HEK293 (cell line): Measurements from ENCODE around the gene MVK.

Source experiments
- CTCF ChIA-PET: fragments of 350-600 bp; formaldehyde crosslinking; extraction: SDS; loops from one replicate; lab custom pipeline; 2021; ENCODE audit warnings: antibody characterized with exemption; lab: Yijun Ruan, JAX
- POLR2A ChIA-PET: fragments of 300-600 bp; formaldehyde crosslinking; extraction: SDS; loops from one replicate; lab custom pipeline; 2020; ENCODE audit warnings: antibody characterized with exemption, inconsistent platforms; lab: Yijun Ruan, JAX
- H3K27ac ChIP-seq: fragments of 200-500 bp; sonication (Bioruptor generic); 2 replicates; pipeline ENCODE4 v1.5.1; 2014; ENCODE audit warnings: low read depth, low read length, control low read depth, inconsistent platforms; ENCODE audit errors: extremely low read depth
- H3K36me3 ChIP-seq, 2 experiments: fragments of 200-500 bp in 1 of 2; sonication (Bioruptor generic) in 1 of 2; 1 replicate in 1 of 2; 2 replicates in 1 of 2; pipeline ENCODE4 v1.5.1; 2014 to 2017; ENCODE audit warnings: inconsistent platforms in 2 of 2, low read length in 2 of 2; ENCODE audit not compliant: control insufficient read depth in 2 of 2, insufficient read depth in 1 of 2
- H3K4me1 ChIP-seq: fragments of 200-500 bp; sonication (Bioruptor generic); 2 replicates; pipeline ENCODE4 v1.5.1; 2014; ENCODE audit warnings: mild to moderate bottlenecking, low read length, inconsistent platforms; ENCODE audit not compliant: control insufficient read depth, insufficient read depth
- H3K4me3 ChIP-seq: 2 replicates; pipeline ENCODE4 v1.5.1; 2011; ENCODE audit warnings: low read depth, mild to moderate bottlenecking, control low read depth, low read length, moderate library complexity
- H3K9me3 ChIP-seq: fragments of 200-500 bp; sonication (Bioruptor generic); 2 replicates; pipeline ENCODE4 v1.5.1; 2014; ENCODE audit warnings: low read depth, low read length, inconsistent platforms; ENCODE audit not compliant: control insufficient read depth, insufficient read depth
- KLF10 ChIP-seq: fragments of 450-650 bp; IDR thresholded peaks from 2 replicates; pipeline ENCODE4 v1.5.1; 2018; ENCODE audit warnings: missing biosample characterization, mild to moderate bottlenecking, missing genetic modification characterization
- KLF9 ChIP-seq: fragments of 450-650 bp; formaldehyde crosslinking; IDR thresholded peaks from 2 replicates; pipeline ENCODE4 v1.5.1; 2016; ENCODE audit warnings: missing biosample characterization, missing genetic modification characterization, low read depth
- PRDM1 ChIP-seq: fragments of 450-650 bp; formaldehyde crosslinking; IDR thresholded peaks from 2 replicates; pipeline ENCODE4; 2016; ENCODE audit warnings: missing biosample characterization, missing genetic modification characterization
- SALL2 ChIP-seq: fragments of 450-650 bp; formaldehyde crosslinking; IDR thresholded peaks from 2 replicates; pipeline ENCODE4 v1.5.0; 2017; ENCODE audit warnings: missing biosample characterization, mild to moderate bottlenecking, missing genetic modification characterization, borderline replicate concordance
- SCRT2 ChIP-seq: fragments of 450-650 bp; formaldehyde crosslinking; IDR thresholded peaks from 2 replicates; pipeline ENCODE4 v1.5.1; 2016; ENCODE audit warnings: missing biosample characterization, missing genetic modification characterization
- ZBTB17 ChIP-seq: fragments of 450-650 bp; formaldehyde crosslinking; IDR thresholded peaks from 2 replicates; pipeline ENCODE4 v1.5.1; 2016; ENCODE audit warnings: missing biosample characterization, missing genetic modification characterization
- ZBTB20 ChIP-seq: fragments of 450-650 bp; formaldehyde crosslinking; IDR thresholded peaks from 2 replicates; pipeline ENCODE4 v1.5.1; 2016; ENCODE audit warnings: missing biosample characterization, missing genetic modification characterization
- ZIC2 ChIP-seq: fragments of 450-650 bp; formaldehyde crosslinking; IDR thresholded peaks from 2 replicates; pipeline ENCODE4 v1.5.1; 2016; ENCODE audit warnings: missing biosample characterization, missing genetic modification characterization
- ZNF16 ChIP-seq: fragments of 450-650 bp; formaldehyde crosslinking; IDR thresholded peaks from 2 replicates; pipeline ENCODE4 v1.5.1; 2016; ENCODE audit warnings: low read depth, missing biosample characterization, missing genetic modification characterization
- ZNF169 ChIP-seq: fragments of 450-650 bp; formaldehyde crosslinking; IDR thresholded peaks from 2 replicates; pipeline ENCODE4 v1.5.1; 2016; ENCODE audit warnings: missing biosample characterization, missing genetic modification characterization
- ZNF23 ChIP-seq: fragments of 450-650 bp; formaldehyde crosslinking; IDR thresholded peaks from 2 replicates; pipeline ENCODE4 v1.5.1; 2016; ENCODE audit warnings: missing biosample characterization, missing genetic modification characterization, borderline replicate concordance
- ZNF324 ChIP-seq: fragments of 450-650 bp; formaldehyde crosslinking; IDR thresholded peaks from 2 replicates; pipeline ENCODE4 v1.5.1; 2016; ENCODE audit warnings: missing biosample characterization, missing genetic modification characterization
- ZNF37A ChIP-seq: fragments of 450-650 bp; IDR thresholded peaks from 2 replicates; pipeline ENCODE4 v1.5.1; 2018; ENCODE audit warnings: missing biosample characterization, missing genetic modification characterization
- ZNF513 ChIP-seq: fragments of 450-650 bp; IDR thresholded peaks from 2 replicates; pipeline ENCODE4 v1.5.1; 2018; ENCODE audit warnings: missing biosample characterization, missing genetic modification characterization
- ZNF529 ChIP-seq: fragments of 450-650 bp; formaldehyde crosslinking; IDR thresholded peaks from 2 replicates; pipeline ENCODE4 v1.5.1; 2017; ENCODE audit warnings: missing genetic modification characterization, missing biosample characterization; ENCODE audit not compliant: insufficient replicate concordance
- ZNF560 ChIP-seq: fragments of 450-650 bp; formaldehyde crosslinking; IDR thresholded peaks from 2 replicates; pipeline ENCODE4 v1.5.1; 2017; ENCODE audit warnings: missing biosample characterization, missing genetic modification characterization, borderline replicate concordance
- ZNF571 ChIP-seq: fragments of 450-650 bp; formaldehyde crosslinking; IDR thresholded peaks from 2 replicates; pipeline ENCODE4 v1.5.0; 2017; ENCODE audit warnings: missing biosample characterization, missing genetic modification characterization
- ZNF623 ChIP-seq: fragments of 450-650 bp; formaldehyde crosslinking; IDR thresholded peaks from 2 replicates; pipeline ENCODE4 v1.5.1; 2016; ENCODE audit warnings: missing biosample characterization, missing genetic modification characterization
- ZNF660 ChIP-seq: fragments of 450-650 bp; IDR thresholded peaks from 2 replicates; pipeline ENCODE4 v1.5.1; 2018; ENCODE audit warnings: missing biosample characterization, mild to moderate bottlenecking, missing genetic modification characterization
- ZNF677 ChIP-seq: fragments of 450-650 bp; IDR thresholded peaks from 2 replicates; pipeline ENCODE4 v1.5.0; 2018; ENCODE audit warnings: missing biosample characterization, mild to moderate bottlenecking, missing genetic modification characterization, moderate library complexity
- ZNF76 ChIP-seq: fragments of 450-650 bp; formaldehyde crosslinking; IDR thresholded peaks from 2 replicates; pipeline ENCODE4; 2016; ENCODE audit warnings: low read depth, missing biosample characterization, missing genetic modification characterization, borderline replicate concordance
- ZNF792 ChIP-seq: fragments of 450-650 bp; formaldehyde crosslinking; IDR thresholded peaks from 2 replicates; pipeline ENCODE4 v1.5.1; 2016; ENCODE audit warnings: missing biosample characterization, missing genetic modification characterization
- ZSCAN16 ChIP-seq: fragments of 450-650 bp; formaldehyde crosslinking; IDR thresholded peaks from 2 replicates; pipeline ENCODE4 v1.5.1; 2016; ENCODE audit warnings: missing biosample characterization, missing genetic modification characterization
- ZXDB ChIP-seq: fragments of 450-650 bp; formaldehyde crosslinking; IDR thresholded peaks from 2 replicates; pipeline ENCODE4 v1.5.1; 2016; ENCODE audit warnings: missing biosample characterization, missing genetic modification characterization
- TF ChIP-seq, protein P1 (sequence below): fragments of 450-650 bp; formaldehyde crosslinking; IDR thresholded peaks from 2 replicates; pipeline ENCODE4 v1.5.1; 2016; ENCODE audit warnings: missing biosample characterization, missing genetic modification characterization

Gene MVK

DNA sequence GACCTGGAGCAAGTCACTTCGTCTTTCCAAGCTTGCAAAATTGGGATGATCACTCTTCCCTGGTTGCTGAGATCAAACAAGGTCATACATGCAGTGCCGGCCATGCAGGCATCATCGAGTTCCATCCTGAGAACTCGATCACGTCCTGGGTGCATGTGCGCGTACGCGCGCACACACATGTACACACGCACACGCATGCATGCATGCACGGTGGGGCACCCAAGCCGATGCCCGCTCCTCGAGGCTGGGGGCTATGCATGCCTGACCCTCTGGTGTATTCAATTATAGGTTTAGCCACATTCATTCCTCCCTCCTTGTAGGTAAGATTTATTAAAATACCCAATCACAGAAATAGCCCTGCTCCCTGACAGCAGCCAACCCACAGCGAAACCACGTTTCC lies 26.3 kb upstream of the MVK start (continued):
- TF ChIP-seq KLF10: no peak

DNA sequence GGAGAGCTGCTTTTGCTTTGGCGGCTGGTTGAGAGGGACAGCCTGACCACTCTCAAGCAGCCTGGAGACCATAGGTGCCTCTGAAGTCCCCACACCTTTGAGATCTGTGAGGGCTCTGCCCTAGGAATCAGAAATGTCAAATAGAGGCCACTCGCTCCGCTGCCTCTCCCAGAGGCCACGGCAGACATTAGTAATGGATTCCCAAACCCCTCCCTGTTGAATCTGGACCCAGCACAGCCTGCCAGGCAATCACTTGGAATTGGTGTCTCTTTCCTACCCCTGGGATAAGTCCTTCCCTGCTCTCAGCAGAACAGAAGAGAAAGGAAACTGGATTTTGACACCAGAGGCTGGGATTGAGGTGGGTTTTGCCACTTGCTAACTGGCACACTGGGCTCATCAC lies 25.3 kb upstream of the MVK start:
- H3K27ac ChIP-seq: no peak overlapping the region
- CTCF ChIA-PET: interaction anchor here (0.9 to 1.3 kb wide), 2 partner anchors 27 to 29 kb away, joined by 3 to 4 read pairs; no protein-coding TSS in a partner anchor
- no peak overlapping the region for H3K4me3 ChIP-seq
- no peaks in the 10 kb centered on the region for H3K9me3 ChIP-seq
- H3K4me1 ChIP-seq: no peaks in the 10 kb centered on the region
- H3K36me3 ChIP-seq: no peaks in the 10 kb centered on the region
- TF ChIP-seq ZNF513 (no peak), ZNF792 (no peak), ZNF76 (tag by site-specific recombination) (no peak), ZNF23 (tag by site-specific recombination) (peak; percentile 78; the same call in 1 of the 2 replicates), ZNF560 (no peak), ZXDB (tag by site-specific recombination) (no peak), ZBTB17 (peak; percentile 75; the same call in 1 of the 2 replicates), ZNF623 (tag by site-specific recombination) (no peak), ZBTB20 (tag by site-specific recombination) (no peak), KLF9 (tag by site-specific recombination) (no peak)
- TF ChIP-seq, protein P1, sequence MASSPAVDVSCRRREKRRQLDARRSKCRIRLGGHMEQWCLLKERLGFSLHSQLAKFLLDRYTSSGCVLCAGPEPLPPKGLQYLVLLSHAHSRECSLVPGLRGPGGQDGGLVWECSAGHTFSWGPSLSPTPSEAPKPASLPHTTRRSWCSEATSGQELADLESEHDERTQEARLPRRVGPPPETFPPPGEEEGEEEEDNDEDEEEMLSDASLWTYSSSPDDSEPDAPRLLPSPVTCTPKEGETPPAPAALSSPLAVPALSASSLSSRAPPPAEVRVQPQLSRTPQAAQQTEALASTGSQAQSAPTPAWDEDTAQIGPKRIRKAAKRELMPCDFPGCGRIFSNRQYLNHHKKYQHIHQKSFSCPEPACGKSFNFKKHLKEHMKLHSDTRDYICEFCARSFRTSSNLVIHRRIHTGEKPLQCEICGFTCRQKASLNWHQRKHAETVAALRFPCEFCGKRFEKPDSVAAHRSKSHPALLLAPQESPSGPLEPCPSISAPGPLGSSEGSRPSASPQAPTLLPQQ: no peak
- TF ChIP-seq, all 188 proteins: peak for 2
- POLR2A ChIA-PET: no interaction called here

DNA sequence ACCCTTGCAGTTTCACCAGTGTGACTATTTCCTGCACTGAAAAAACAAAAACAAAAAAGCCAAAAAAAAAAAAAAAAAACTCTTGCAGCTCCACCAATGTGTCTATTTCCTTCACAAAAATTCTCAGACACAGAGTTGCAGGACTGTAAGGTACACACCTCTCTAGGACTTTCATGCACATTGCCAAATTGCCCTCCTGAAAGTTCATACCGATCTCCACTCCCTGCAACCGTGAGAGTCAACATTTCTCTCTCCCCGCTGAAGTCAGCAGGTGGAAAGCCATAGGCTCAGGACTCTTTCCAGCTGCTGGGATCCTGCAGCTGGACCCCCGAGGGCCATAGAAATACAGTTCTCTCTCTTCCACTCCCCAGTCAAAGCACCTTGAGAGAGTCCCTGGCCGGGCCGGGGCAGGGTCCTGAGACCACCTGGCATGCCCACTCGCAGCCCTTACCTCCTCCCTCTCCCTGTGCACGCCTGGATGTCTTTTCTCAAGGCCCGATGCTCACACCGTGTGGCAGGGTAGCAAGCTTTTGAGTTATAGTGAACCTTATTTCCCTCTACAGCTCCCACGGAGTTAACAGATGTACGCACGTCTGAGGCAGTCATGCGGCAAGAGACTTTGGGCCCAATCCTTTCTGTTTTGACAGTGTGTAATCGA lies 23.9 kb upstream of the MVK start:
- CTCF ChIA-PET: interaction anchor here (0.6 to 0.7 kb wide), 2 partner anchors 10 to 126 kb away, joined by 3 to 4 read pairs; no protein-coding TSS in a partner anchor
- Histone ChIP-seq H3K27ac (no peak overlapping the region), H3K36me3 (no peaks in the 10 kb centered on the region), H3K4me1 (no peaks in the 10 kb centered on the region), H3K4me3 (no peak overlapping the region), H3K9me3 (no peaks in the 10 kb centered on the region)
- POLR2A ChIA-PET: no interaction called here
- TF ChIP-seq ZIC2 (tag by site-specific recombination): 0 out of 2 replicates have a peak, but pooled peaks have one; percentile 16
- no peak for TF ChIP-seq SALL2 (tag by site-specific recombination)
- 0 out of 2 replicates have a peak, but pooled peaks have one; percentile 14 for TF ChIP-seq PRDM1

- H3K4me3 ChIP-seq: no peak overlapping the region
- CTCF ChIA-PET: interaction anchor here (0.6 kb wide), 1 partner anchor 126 kb away, joined by 3 read pairs; no protein-coding TSS in a partner anchor
- no peaks in the 10 kb centered on the region for H3K36me3 ChIP-seq
- no peaks in the 10 kb centered on the region for H3K9me3 ChIP-seq
- TF ChIP-seq ZNF677 (tag by site-specific recombination) (no peak), SCRT2 (tag by site-specific recombination) (no peak), ZNF37A (tag by site-specific recombination) (no peak), ZNF660 (tag by site-specific recombination) (no peak), ZNF529 (no peak), ZNF623 (tag by site-specific recombination) (no peak), ZSCAN16 (no peak), ZNF324 (tag by site-specific recombination) (no peak), ZNF169 (tag by site-specific recombination) (no peak), ZNF571 (tag by site-specific recombination) (no peak), ZNF16 (tag by site-specific recombination) (no peak)
- POLR2A ChIA-PET: interaction anchor here (0.7 to 3.0 kb wide), 2 partner anchors 23 to 286 kb away, joined by 3 to 15 read pairs; partner anchors contain the start of genes MMAB and MVK
- no peaks in the 10 kb centered on the region for H3K4me1 ChIP-seq
- H3K27ac ChIP-seq: no peak overlapping the region
These were observed 23.3 kb upstream of the MVK start for GRCh38 chr12:109550281-109550680.
